SJCRH30 (cell line): ENCODE results near the gene PKD1. TPM values are rescaled to one million over a fixed set of nuclear protein-coding genes. Genes with fewer than 3 reads are reported as not detected.
"Not testable (repeated sequence)": the region's sequence is repeated elsewhere in the genome, so short reads cannot be mapped to it uniquely, and the experiment has no call there.

ENCODE experiments used
- DNase-seq, 2 experiments: peaks; one replicate each; pipeline ENCODE4 v3.0.0-alpha.2; 2015 to 2020
- H3K27ac ChIP-seq: fragments of 250-450 bp; sonication (Bioruptor Pico); 2 replicates; pipeline ENCODE4 v1.5.1; 2020; ENCODE audit warnings: mild to moderate bottlenecking, moderate library complexity
- H3K27me3 ChIP-seq: fragments of 250-450 bp; sonication (Bioruptor Pico); 2 replicates; pipeline ENCODE4 v1.5.1; 2020; ENCODE audit warnings: mild to moderate bottlenecking, moderate library complexity
- H3K36me3 ChIP-seq: fragments of 250-450 bp; sonication (Bioruptor Pico); 2 replicates; pipeline ENCODE4 v1.5.1; 2020; ENCODE audit warnings: mild to moderate bottlenecking, moderate library complexity
- H3K4me1 ChIP-seq: fragments of 250-450 bp; sonication (Bioruptor Pico); 2 replicates; pipeline ENCODE4 v1.5.1; 2020; ENCODE audit warnings: mild to moderate bottlenecking, moderate library complexity
- H3K4me3 ChIP-seq: fragments of 250-450 bp; sonication (Bioruptor Pico); 2 replicates; pipeline ENCODE4 v1.5.1; 2020; ENCODE audit warnings: mild to moderate bottlenecking, moderate library complexity
- H3K9me3 ChIP-seq: fragments of 250-450 bp; sonication (Bioruptor Pico); replicated peaks from 2 replicates; pipeline ENCODE4 v1.5.1; 2020; ENCODE audit warnings: mild to moderate bottlenecking, moderate library complexity
- total RNA-seq: library from RNA; depleted of rRNA; stranded (reverse); fragments of >200 nt; shearing (Covaris generic); gene quantifications from 2 replicates; pipeline ENCODE4 v1.2.3, GENCODE V29; 2014

PKD1 gene
- total RNA-seq, 1 experiment from 2014 or later, result 51.9 TPM

DNA sequence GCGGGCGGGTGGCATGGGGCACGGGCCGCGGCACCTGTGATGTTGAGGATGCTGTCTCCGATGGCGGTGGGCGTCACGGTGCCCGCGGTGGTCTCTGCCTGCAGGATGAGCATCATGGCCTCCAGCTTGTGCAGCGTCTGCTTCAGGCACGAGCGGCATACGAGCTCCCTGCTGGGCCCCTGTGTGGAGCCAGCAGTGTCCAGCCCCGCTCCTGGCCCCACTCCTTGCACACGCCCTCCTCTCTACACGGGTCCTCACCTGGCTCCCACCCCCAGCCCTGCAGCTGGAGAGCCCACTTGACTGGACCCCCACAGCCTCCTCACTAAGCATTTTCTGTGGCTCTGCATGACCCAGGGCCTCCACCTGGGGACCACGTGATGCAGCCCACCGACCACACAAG, 31.2 kb downstream of the PKD1 start:
- not testable (repeated sequence) for H3K27me3 ChIP-seq, H3K4me1 ChIP-seq, H3K36me3 ChIP-seq, H3K27ac ChIP-seq, DNase-seq, H3K4me3 ChIP-seq, H3K9me3 ChIP-seq

DNA sequence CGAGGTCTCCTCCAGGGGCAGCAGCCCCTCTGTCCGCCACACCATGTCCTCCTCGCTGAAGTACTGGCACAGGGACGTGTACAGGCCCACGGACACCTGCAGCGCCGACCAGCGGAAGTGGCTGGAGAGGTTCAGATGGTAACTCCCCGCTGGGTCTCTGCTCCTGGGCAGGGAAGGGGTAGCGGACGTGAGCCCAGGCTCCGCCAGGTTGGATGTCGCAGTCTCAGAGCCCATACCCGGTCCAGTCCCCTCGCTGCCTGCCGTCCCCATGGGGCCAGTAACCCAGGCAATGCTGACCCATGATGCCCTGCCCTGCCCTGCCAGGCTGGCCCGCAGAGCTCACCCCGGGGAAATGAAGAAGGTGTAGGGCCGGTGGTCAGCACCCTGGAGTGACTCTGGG, 33.2 kb downstream of the PKD1 start:
- no peaks in the 10 kb centered on the region for H3K36me3 ChIP-seq
- no peaks in the 10 kb centered on the region for H3K4me1 ChIP-seq
- no peak overlapping the region for H3K4me3 ChIP-seq
- H3K9me3 ChIP-seq, result no peaks in the 10 kb centered on the region
- no peak overlapping the region for H3K27ac ChIP-seq
- H3K27me3 ChIP-seq, result no peaks in the 10 kb centered on the region
- no peak for DNase-seq

DNA sequence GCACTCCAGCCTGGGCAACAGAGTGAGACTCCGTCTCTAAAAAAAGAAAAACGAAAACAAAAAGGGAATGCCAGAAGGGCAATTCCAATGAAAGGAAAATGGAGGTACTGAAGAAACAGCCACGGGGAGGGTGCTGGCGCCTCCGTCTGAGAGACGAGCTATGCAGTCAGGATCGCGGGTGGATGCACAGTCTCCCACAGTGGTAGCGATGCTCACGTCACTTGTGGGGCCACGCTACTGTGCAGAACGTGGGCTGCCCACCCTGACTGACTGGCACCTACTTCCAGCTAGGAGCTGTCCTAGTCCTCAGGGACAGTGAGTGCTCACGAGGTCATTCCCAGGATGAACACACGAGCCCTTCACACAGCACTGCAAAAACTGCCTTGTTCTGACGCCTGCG, 34.1 kb downstream of the PKD1 start:
- H3K27me3 ChIP-seq, DNase-seq, H3K4me1 ChIP-seq, H3K4me3 ChIP-seq, H3K27ac ChIP-seq, H3K36me3 ChIP-seq, H3K9me3 ChIP-seq: not testable (repeated sequence)

DNA sequence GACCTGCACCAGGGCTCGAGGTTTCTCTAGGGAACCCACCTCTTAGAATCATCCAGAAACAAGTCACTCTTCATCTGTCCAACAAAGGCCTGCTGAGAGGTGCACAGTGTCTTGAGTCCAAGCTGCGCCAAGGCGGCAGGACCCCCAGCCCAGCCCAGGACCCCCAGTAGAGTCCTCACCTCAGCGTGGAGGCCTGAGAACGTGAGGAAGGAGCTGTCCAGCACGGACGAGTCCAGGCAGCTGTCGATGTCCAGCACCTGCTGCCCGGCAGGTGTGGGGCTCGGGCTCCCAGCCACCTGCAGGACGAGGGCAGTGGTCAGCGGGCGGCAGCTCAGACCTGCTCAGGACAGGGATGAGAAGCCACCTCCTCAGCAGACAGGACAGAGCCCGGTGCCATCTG, 38.0 kb downstream of the PKD1 start:
- not testable (repeated sequence) for H3K4me3 ChIP-seq, H3K9me3 ChIP-seq, H3K27ac ChIP-seq, H3K4me1 ChIP-seq, H3K36me3 ChIP-seq, H3K27me3 ChIP-seq, DNase-seq

DNA sequence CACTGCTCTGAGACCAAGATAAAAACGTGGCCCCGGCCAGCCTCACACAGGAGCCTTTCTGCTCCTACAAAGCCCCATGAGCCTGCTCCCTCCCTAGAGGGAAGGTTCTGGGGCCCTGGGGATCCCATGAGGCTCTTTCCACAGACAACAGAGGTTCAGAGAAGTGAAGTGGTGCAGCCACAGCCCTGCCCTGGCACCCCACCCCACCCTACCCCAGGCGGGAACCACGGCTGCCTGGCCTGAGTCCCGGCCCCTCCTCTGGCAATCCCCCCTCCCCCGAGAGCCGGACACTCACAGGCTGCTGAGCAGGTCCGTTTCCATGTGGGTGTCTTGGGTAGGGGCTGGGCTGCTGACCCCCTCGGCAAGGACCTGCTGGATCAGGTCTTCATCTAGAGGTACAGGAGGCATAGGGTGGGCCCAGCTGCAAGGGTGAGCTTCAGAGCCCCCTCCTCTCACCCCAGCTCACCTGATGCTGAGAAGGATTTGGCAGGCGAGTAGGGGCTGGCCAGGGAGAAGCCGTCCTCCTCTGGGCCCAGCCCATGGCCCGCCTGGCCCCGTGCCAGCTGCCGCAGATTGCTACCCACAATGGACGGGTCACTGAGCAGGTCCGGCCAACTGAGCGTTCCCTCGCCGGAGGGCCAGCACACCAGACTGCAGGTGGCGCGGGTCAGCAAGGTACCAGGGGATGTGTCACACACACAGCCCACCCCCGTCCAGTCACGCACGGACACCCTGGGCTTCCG, 38.7 kb downstream of the PKD1 start:
- Histone ChIP-seq H3K27me3 (no peaks in the 10 kb centered on the region), H3K27ac (no peak overlapping the region), H3K4me1 (no peaks in the 10 kb centered on the region), H3K36me3 (peaks cover 10% of the 10 kb centered on the region), H3K9me3 (no peaks in the 10 kb centered on the region), H3K4me3 (no peak overlapping the region)
- DNase-seq, result no peak

DNA sequence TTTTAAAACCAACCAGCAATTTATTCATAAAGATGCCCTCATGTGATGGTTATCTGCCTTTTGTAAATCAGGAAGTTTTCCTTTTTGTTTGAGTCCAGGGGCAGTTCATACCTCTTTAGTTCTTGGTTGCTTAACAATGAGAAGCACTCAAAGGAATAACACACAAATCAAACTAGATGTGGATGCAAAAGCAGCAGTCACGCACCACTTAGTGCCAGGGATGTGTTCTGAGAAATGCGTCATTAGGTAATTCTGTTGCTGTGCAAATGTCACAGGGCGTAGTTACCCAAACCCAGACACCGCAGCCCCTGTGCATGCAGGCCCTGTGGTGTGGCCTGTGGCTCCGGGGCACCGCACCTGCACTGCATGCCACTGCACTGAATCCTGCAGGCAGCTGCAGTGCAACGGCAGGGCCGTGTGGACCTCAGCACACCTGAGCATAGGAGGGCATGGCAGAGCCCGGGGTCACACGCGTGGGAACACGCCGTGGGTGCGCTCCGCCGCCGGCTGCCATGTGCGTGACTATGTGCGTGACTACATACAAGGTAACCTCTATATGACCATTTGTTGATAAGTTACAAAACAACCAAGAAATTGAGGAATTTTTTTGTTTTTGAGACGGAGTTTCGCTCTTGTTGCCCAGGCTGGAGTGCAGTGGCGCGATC, 39.6 kb downstream of the PKD1 start:
- peaks cover 13% of the 10 kb centered on the region for H3K36me3 ChIP-seq
- H3K9me3 ChIP-seq, result no peaks in the 10 kb centered on the region
- no peak for DNase-seq
- H3K4me3 ChIP-seq, result no peak overlapping the region
- H3K27me3 ChIP-seq, result no peaks in the 10 kb centered on the region
- no peak overlapping the region for H3K27ac ChIP-seq
- no peaks in the 10 kb centered on the region for H3K4me1 ChIP-seq

DNA sequence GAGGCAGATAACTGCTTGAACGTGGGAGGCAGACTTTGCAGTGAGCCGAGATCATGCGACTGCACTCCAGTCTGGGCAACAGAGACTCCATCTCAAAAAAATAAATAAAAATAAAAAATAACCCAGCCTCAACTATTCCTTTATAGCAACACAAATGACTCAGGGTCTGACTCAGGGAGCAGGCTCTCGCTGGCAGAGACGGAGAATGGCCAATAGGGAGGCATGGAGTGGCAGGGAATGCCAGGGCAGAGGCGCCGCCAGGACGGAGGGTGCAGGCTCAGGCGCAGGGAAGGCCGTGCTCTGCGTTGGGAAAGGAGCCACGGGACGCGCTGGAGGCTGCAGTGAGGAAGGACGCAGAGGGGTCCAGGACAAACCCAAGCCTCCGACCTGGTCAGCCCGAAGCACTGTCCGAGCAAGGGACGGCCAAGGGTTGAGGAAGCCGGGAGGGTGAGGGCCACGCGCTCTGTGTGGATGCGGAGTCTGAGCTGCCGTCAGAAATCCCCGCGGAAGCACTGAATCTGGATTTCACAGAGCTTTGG, 40.3 kb downstream of the PKD1 start:
- Histone ChIP-seq H3K36me3 (peaks cover 16% of the 10 kb centered on the region), H3K4me3 (no peak overlapping the region), H3K27ac (no peak overlapping the region), H3K4me1 (no peaks in the 10 kb centered on the region), H3K27me3 (no peaks in the 10 kb centered on the region), H3K9me3 (no peaks in the 10 kb centered on the region)
- DNase-seq, result no peak

DNA sequence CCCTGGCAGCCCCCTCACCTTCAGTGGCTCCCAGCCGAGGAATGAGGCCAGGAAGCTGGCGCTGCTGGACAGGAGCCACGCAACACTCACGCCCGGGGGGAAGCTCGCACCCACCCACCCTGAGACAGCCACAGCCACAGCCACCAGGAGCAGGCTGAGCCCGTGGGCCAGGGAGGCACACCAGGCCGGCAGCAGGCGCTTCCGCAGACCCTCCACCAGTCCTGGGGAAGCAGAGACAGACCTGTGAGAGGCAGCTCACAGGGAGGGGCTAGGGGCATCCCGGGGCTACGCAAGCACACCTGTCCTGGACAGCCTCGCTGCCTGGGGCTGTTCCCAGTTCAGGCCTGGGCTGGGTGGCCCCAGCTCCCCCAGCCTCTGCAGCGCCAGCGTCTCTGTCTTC, 41.9 kb downstream of the PKD1 start:
- Histone ChIP-seq H3K4me1 (no peaks in the 10 kb centered on the region), H3K27me3 (no peaks in the 10 kb centered on the region), H3K27ac (no peak overlapping the region), H3K36me3 (peaks cover 21% of the 10 kb centered on the region), H3K9me3 (no peaks in the 10 kb centered on the region), H3K4me3 (no peak overlapping the region)
- no peak for DNase-seq

DNA sequence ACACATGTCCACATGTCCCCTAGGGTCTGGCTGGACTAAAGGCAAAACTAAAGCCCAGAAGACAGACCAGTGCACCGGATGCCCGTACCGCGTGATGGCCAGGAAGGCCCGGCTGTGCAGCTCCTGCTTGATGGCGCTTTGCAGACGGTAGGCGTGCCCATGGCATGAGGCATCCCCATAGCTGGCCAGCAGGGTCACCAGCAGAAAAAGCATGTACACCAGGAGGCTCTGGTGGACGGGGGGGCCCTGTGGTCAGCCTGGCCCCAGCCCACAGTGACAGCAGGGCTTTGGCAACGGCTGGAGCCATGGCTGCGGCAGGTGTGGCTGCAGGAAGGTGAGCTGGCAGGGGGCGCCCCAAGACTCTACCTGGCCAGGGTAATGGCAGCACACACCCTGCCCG, 42.8 kb downstream of the PKD1 start:
- no peaks in the 10 kb centered on the region for H3K4me1 ChIP-seq
- no peak for DNase-seq
- H3K36me3 ChIP-seq, result peaks cover 29% of the 10 kb centered on the region
- H3K4me3 ChIP-seq, result no peak overlapping the region
- no peak overlapping the region for H3K27ac ChIP-seq
- no peaks in the 10 kb centered on the region for H3K9me3 ChIP-seq
- H3K27me3 ChIP-seq, result no peaks in the 10 kb centered on the region

DNA sequence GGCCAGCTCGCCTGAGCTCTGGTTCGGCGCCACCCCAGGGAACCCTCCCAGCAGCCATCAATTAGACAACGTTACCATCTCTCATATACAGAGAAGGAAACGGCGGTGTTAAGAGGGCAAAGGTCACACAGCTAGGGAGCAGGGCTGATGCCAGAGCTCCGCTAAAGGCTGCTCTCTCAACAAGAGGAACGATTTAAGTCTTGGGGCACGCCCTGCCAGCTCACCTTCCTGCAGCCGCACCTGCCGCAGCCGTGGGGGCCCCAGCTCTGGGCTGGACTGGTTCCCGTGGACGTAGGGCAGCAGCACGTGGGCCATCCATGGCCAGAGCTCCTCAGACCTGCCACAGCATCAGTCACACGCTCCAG, 43.5 kb downstream of the PKD1 start:
- Histone ChIP-seq H3K9me3 (no peaks in the 10 kb centered on the region), H3K27me3 (no peaks in the 10 kb centered on the region), H3K27ac (no peak overlapping the region), H3K4me1 (no peaks in the 10 kb centered on the region), H3K4me3 (no peak overlapping the region), H3K36me3 (peaks cover 34% of the 10 kb centered on the region)
- no peak for DNase-seq

DNA sequence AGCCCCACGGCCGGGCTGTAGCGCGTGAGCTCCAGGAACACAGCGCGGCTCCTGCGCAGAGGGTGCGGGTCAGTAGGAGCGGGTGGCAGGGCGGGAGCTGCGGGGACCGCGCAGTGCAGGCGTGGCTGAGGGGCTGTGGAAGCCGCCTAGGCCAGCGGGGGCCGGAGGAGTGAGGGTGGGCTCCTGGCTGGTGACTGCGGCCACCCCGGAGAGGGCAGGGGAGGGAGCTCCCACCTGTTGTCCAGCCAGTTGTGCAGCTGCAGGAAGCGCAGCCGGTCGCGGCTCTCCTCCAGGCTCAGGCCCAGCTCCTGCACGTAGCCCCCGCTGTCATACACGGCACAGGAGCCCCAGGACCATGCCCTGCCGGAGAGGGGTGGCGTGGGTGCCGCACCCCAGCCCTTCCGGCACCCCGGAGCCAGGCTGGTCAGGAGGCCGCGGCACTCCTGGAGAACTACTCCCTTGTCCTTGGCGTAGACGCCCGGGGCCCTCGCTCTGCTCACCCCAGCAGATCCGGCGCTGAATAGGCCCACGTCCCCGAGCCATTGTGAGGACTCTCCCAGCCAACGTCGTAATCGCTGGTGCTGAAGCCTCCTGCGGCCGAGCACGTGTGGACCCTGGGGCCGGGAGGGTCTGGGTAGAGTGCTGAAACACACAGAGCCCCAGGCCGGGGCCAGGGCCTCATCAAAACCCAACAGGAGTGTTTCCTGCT, 44.0 kb downstream of the PKD1 start:
- Histone ChIP-seq H3K36me3 (peaks cover 34% of the 10 kb centered on the region), H3K4me1 (no peaks in the 10 kb centered on the region), H3K27ac (no peak overlapping the region), H3K27me3 (no peaks in the 10 kb centered on the region), H3K4me3 (no peak overlapping the region), H3K9me3 (no peaks in the 10 kb centered on the region)
- no peak for DNase-seq

DNA sequence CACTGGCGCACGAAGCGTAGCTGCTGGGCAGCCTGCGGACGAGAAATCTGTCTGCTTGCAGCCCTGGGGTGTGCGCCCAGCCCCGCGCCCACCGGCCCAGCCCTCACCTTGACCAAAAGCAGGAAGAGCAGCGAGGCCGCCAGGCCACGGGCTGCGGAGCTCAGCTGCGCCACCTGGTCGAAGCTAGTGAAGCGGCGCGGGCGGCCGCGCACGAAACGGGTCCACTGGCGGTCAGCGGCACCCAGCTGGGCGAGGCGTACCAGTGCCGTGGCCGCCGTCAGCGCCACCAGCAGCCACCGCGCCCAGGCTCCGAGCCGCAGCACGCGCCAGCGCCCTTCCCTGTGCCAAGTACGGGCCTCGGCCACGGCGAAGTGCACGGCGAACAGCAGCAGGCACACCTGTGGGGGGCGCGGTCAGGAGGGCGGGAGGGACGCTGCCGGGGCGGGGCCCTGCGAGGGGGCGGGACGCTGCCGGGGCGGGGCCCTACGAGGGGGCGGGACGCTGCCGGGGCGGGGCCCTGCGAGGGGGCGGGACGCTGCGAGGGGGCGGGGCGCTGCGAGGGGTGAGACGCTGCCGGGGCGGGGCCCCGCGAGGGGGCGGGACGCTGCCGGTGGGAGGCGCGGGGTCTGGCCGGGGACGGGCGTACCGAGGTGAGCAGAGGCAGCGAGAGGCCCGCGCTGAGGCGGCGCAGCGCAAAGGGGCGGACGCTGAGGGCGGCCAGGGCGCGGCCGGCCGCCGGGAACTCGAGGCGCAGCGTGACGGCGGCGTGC, 44.7 kb downstream of the PKD1 start:
- H3K4me3 ChIP-seq, result no peak overlapping the region
- peaks cover 34% of the 10 kb centered on the region for H3K36me3 ChIP-seq
- H3K4me1 ChIP-seq, result no peaks in the 10 kb centered on the region
- DNase-seq, result no peak
- no peaks in the 10 kb centered on the region for H3K27me3 ChIP-seq
- H3K9me3 ChIP-seq, result no peaks in the 10 kb centered on the region
- H3K27ac ChIP-seq, result no peak overlapping the region

DNA sequence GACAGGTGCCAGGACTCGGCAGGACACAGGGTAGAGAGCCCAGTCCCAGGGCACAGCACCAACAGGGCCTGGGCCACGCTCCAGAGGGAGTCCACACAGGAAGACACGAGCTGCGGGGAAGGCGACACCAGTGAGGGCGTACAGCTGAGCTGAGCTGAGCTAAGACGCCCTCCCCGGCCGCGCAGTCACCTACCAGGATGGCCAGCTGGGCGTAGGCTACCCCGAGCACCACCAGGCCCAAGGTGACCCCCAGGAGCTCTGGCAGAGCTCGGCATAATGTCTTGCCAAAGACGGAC, 45.3 kb downstream of the PKD1 start:
- no peak for DNase-seq
- no peaks in the 10 kb centered on the region for H3K9me3 ChIP-seq
- H3K27ac ChIP-seq, result no peak overlapping the region
- no peaks in the 10 kb centered on the region for H3K4me1 ChIP-seq
- H3K4me3 ChIP-seq, result no peak overlapping the region
- no peaks in the 10 kb centered on the region for H3K27me3 ChIP-seq
- peaks cover 31% of the 10 kb centered on the region; the same call in 1 of the 2 replicates for H3K36me3 ChIP-seq

DNA sequence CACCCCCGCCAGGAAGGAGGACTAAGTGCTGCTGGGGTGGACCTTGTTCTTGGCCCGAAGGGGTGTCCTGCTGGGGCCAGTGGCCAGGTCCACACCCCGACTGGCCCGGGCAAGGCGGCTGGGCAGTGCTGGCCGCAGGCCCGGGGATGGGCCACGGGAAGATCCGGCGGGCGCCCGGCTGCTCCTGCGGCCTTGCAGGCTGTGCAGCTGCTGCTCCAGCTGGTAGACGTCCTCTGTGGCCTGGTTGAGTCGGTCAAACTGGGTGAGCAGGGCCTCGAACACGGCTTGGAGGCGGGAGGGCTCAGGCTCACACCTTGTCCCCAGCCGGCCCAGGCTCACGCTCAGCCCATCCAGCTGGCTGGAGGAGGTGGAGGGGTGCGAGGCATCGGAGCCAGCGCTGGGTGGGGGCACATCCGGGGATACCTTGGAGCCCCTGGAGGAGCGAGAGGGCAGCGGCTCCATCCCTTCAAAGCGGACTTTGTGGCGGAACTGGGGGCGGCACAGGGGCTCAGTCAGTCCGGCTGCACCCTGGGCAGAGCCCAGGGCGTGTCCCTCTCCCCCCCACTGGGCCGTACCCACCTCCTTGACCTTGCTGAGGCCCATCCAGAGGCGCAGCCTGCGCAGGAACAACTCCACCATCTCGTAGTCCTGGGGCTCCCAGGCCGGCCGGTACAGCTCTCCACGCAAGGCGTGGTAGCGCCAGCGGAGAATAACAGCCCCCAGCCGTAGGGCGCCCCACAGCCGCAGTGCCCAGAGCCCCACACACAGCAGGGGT, 45.8 kb downstream of the PKD1 start:
- Histone ChIP-seq H3K27me3 (no peaks in the 10 kb centered on the region), H3K4me3 (no peak overlapping the region), H3K4me1 (no peaks in the 10 kb centered on the region), H3K9me3 (no peaks in the 10 kb centered on the region), H3K36me3 (peaks cover 34% of the 10 kb centered on the region), H3K27ac (no peak overlapping the region)
- DNase-seq, result no peak
